Measurements from ENCODE around the gene EXT2. TPM values are rescaled to one million over a fixed set of nuclear protein-coding genes. Genes with fewer than 3 reads are reported as not detected.

EXT2 gene
- total and polyA plus RNA-seq, 2 of the 13 experiments (the other 11 are each of a cell fraction or from before 2014, with no cell fraction given) = 61.5 to 68.7 TPM

- ATAC-seq = no peak
- H3K79me2 ChIP-seq (ENCODE audit: insufficient read depth, low read length) = no peaks in the 10 kb centered on the region
- ChIA-PET POLR2A (no interaction called here), CTCF (ENCODE audit: low intra/inter-chr PET ratio, low total read pairs) (no interaction called here)
- H2AFZ ChIP-seq (ENCODE audit: low read length) = no peak overlapping the region
- no peaks in the 10 kb centered on the region for H3K27me3 ChIP-seq (ENCODE audit: control insufficient read depth in 1 of 2, insufficient read depth in 2 of 2, low read length in 2 of 2)
- no peaks in the 10 kb centered on the region for H4K20me1 ChIP-seq (ENCODE audit: insufficient read depth, low read length)
- peaks cover 0 to 6% of the 10 kb centered on the region in 2 experiments; a peak in 1 of 5 replicates for H3K36me3 ChIP-seq (replicated peaks in 1 of 2; ENCODE audit: control insufficient read depth in 1 of 2, insufficient read depth in 2 of 2, low read length in 2 of 2)
- no peak for DNase-seq (ENCODE audit: low spot score)
- 100% methylated on average over 1 of the region's 1 CpG for WGBS (ENCODE audit: low lambda C conversion rate)
- in situ Hi-C loops (cut with HindIII; ENCODE audit: extremely low pct_ligation_motif_present, low pct_unique_long_range_greater_than_20kb) = no loop called here
- no peak overlapping the region for H3K9ac ChIP-seq (ENCODE audit: insufficient read depth, low read depth, low read length)
- intact Hi-C loops (cut with micrococcal nuclease; ENCODE audit: unreplicated experiment) = no loop called here
- TF ChIP-seq ZNF451 (CRISPR knock-in tag; IDR thresholded peaks at IDR 0.05) (no peak), RAD21 (CRISPR knock-in tag; IDR thresholded peaks at IDR 0.05) (no peak), FOXJ3 (CRISPR knock-in tag; IDR thresholded peaks at IDR 0.05; ENCODE audit: borderline replicate concordance) (no peak), DMTF1 (CRISPR knock-in tag; IDR thresholded peaks at IDR 0.05) (no peak), ZNF598 (CRISPR knock-in tag; IDR thresholded peaks at IDR 0.05; ENCODE audit: borderline replicate concordance) (no peak)
- no peaks in the 10 kb centered on the region for H3K9me3 ChIP-seq (ENCODE audit: low read length)
- H3K27ac ChIP-seq (ENCODE audit: extremely low read length, insufficient read depth, low read length) = no peak overlapping the region
- no peak overlapping the region for H3K4me2 ChIP-seq (ENCODE audit: low read depth, low read length)
- BruUV-seq (replicated peaks) = no TSS peak
- H3K4me3 ChIP-seq (replicated peaks in 1 of 3; ENCODE audit: insufficient read depth in 1 of 3, low read depth in 2 of 3, low read length in 3 of 3) = no peak overlapping the region
- no peak for FAIRE-seq
- H3K4me1 ChIP-seq (ENCODE audit: insufficient read depth, low read length) = no peaks in the 10 kb centered on the region
Measured at GRCh38 chr11:44174842-44175241, 79.4 kb downstream of the EXT2 start.

DNA sequence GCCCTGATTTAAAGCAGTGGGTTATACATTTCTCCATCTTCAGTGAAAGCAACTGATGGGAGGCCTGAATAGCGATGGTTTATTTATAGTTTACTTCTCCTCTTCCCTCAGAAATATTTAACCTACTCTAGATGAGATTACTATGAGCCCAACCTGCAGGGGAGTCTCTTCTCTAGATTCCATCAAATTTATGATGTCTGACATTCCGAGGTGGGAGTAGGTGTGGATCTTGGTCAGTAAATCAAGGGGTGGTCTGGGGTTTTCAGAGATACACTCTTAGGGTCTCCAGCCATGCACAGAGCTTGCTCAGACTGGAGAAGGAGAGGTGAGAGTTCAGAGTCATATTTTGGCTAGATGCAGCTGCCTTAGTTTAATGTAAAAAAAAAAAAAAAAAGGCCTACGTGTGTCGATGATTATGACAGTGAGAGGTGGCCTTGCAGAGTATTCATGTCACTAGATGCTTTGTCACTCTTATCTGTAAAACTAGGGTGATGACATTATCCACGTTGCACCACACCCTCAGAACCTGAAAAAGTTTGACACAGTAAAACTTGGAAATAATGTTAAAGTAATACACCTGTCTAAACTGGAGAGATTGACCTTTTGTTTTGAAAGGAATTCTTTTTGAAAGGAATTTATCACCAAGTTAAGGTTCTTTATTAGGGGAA, 81.2 kb downstream of the EXT2 start:
- 92% methylated on average over 5 of the region's 5 CpGs for WGBS (ENCODE audit: low lambda C conversion rate)
- ATAC-seq = no peak
- H2AFZ ChIP-seq (ENCODE audit: low read length) = no peak overlapping the region
- no peak for DNase-seq (ENCODE audit: low spot score)
- no peaks in the 10 kb centered on the region for H4K20me1 ChIP-seq (ENCODE audit: insufficient read depth, low read length)
- no peak overlapping the region for H3K4me2 ChIP-seq (ENCODE audit: low read depth, low read length)
- ChIA-PET POLR2A (no interaction called here), CTCF (ENCODE audit: low intra/inter-chr PET ratio, low total read pairs) (no interaction called here)
- intact Hi-C loops (cut with micrococcal nuclease; ENCODE audit: unreplicated experiment) (no loop called here), in situ Hi-C loops (cut with HindIII; ENCODE audit: extremely low pct_ligation_motif_present, low pct_unique_long_range_greater_than_20kb) (no loop called here)
- no peaks in the 10 kb centered on the region for H3K4me1 ChIP-seq (ENCODE audit: insufficient read depth, low read length)
- 0 out of 5 replicates have a peak, but pooled peaks cover 0 to 3% of the 10 kb centered on the region in 2 experiments for H3K36me3 ChIP-seq (replicated peaks in 1 of 2; ENCODE audit: control insufficient read depth in 1 of 2, insufficient read depth in 2 of 2, low read length in 2 of 2)
- no peaks in the 10 kb centered on the region for H3K27me3 ChIP-seq (ENCODE audit: control insufficient read depth in 1 of 2, insufficient read depth in 2 of 2, low read length in 2 of 2)
- no peak overlapping the region for H3K27ac ChIP-seq (ENCODE audit: extremely low read length, insufficient read depth, low read length)
- no peak for FAIRE-seq
- H3K9me3 ChIP-seq (ENCODE audit: low read length) = no peaks in the 10 kb centered on the region
- H3K9ac ChIP-seq (ENCODE audit: insufficient read depth, low read depth, low read length) = no peak overlapping the region
- BruUV-seq (replicated peaks) = no TSS peak
- no peaks in the 10 kb centered on the region for H3K79me2 ChIP-seq (ENCODE audit: insufficient read depth, low read length)
- H3K4me3 ChIP-seq (replicated peaks in 1 of 3; ENCODE audit: insufficient read depth in 1 of 3, low read depth in 2 of 3, low read length in 3 of 3) = no peak overlapping the region
- TF ChIP-seq ZNF10 (CRISPR knock-in tag; IDR thresholded peaks at IDR 0.05; ENCODE audit: borderline replicate concordance, low read depth) (no peak), NR3C1 (CRISPR knock-in tag; IDR thresholded peaks at IDR 0.05) (no peak), ZNF841 (CRISPR knock-in tag; IDR thresholded peaks at IDR 0.05; ENCODE audit: borderline replicate concordance) (no peak), ATF7 (IDR thresholded peaks at IDR 0.05) (no peak), ATF7 (CRISPR knock-in tag; IDR thresholded peaks at IDR 0.05) (no peak)
- TF ChIP-seq, protein P1, sequence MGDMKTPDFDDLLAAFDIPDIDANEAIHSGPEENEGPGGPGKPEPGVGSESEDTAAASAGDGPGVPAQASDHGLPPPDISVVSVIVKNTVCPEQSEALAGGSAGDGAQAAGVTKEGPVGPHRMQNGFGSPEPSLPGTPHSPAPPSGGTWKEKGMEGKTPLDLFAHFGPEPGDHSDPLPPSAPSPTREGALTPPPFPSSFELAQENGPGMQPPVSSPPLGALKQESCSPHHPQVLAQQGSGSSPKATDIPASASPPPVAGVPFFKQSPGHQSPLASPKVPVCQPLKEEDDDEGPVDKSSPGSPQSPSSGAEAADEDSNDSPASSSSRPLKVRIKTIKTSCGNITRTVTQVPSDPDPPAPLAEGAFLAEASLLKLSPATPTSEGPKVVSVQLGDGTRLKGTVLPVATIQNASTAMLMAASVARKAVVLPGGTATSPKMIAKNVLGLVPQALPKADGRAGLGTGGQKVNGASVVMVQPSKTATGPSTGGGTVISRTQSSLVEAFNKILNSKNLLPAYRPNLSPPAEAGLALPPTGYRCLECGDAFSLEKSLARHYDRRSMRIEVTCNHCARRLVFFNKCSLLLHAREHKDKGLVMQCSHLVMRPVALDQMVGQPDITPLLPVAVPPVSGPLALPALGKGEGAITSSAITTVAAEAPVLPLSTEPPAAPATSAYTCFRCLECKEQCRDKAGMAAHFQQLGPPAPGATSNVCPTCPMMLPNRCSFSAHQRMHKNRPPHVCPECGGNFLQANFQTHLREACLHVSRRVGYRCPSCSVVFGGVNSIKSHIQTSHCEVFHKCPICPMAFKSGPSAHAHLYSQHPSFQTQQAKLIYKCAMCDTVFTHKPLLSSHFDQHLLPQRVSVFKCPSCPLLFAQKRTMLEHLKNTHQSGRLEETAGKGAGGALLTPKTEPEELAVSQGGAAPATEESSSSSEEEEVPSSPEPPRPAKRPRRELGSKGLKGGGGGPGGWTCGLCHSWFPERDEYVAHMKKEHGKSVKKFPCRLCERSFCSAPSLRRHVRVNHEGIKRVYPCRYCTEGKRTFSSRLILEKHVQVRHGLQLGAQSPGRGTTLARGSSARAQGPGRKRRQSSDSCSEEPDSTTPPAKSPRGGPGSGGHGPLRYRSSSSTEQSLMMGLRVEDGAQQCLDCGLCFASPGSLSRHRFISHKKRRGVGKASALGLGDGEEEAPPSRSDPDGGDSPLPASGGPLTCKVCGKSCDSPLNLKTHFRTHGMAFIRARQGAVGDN (CRISPR knock-in tag; IDR thresholded peaks at IDR 0.05) = no peak
